Measurements from ENCODE around the gene ZMYND19.
A peak's percentile ranks its signal among the peaks of the same experiment; 100 is the strongest.

ZMYND19 gene

GRCh38 chr9:137607141-137607857, 17.0 kb upstream of the ZMYND19 start:
- TF ChIP-seq LEF1 (IDR thresholded peaks at IDR 0.05; ENCODE audit: borderline replicate concordance) (no peak), ZNF384 (IDR thresholded peaks at IDR 0.05) (no peak), FOXK2 (IDR thresholded peaks at IDR 0.05) (no peak), ARNT (IDR thresholded peaks at IDR 0.05) (no peak), FOXM1 (IDR thresholded peaks at IDR 0.05; ENCODE audit: borderline replicate concordance) (no peak), BHLHE40 (IDR thresholded peaks at IDR 0.05; ENCODE audit: borderline replicate concordance) (no peak), CTBP1 (IDR thresholded peaks at IDR 0.05; ENCODE audit: borderline replicate concordance) (no peak), L3MBTL2 (conservative IDR thresholded peaks at IDR 0.05) (no peak), NFRKB (IDR thresholded peaks at IDR 0.05) (no peak)
- no peak for DNase-seq (ENCODE audit: extremely low spot score)
- ChIA-PET POLR2A (interaction anchor here (2.3 kb wide), 1 partner anchor 12 kb away, joined by 9 read pairs; the partner anchor contains the start of gene EHMT1), CTCF (interaction anchor here (1.3 kb wide), 1 partner anchor 16 kb away, joined by 3 read pairs; no protein-coding TSS in a partner anchor)

- CTCF ChIA-PET: interaction anchor here (1.3 kb wide), 1 partner anchor 15 kb away, joined by 3 read pairs; no protein-coding TSS in a partner anchor
- POLR2A ChIA-PET: interaction anchor here (2.3 kb wide), 1 partner anchor 12 kb away, joined by 9 read pairs; the partner anchor contains the start of gene EHMT1
- no peak for DNase-seq (ENCODE audit: extremely low spot score)
- no peak for TF ChIP-seq NFRKB (IDR thresholded peaks at IDR 0.05)
- TF ChIP-seq HDGF (IDR thresholded peaks at IDR 0.05; ENCODE audit: borderline replicate concordance): no peak
- TF ChIP-seq FOXA1 (IDR thresholded peaks at IDR 0.05): no peak
- TF ChIP-seq SP1 (IDR thresholded peaks at IDR 0.05): no peak
- no peak for TF ChIP-seq SUZ12 (IDR thresholded peaks at IDR 0.05)
- no peak for TF ChIP-seq ZNF384 (IDR thresholded peaks at IDR 0.05)
- no peak for TF ChIP-seq LEF1 (IDR thresholded peaks at IDR 0.05; ENCODE audit: borderline replicate concordance)
- no peak for TF ChIP-seq FOXM1 (IDR thresholded peaks at IDR 0.05; ENCODE audit: borderline replicate concordance)
- TF ChIP-seq ARNT (IDR thresholded peaks at IDR 0.05): no peak
- no peak for TF ChIP-seq TARDBP (IDR thresholded peaks at IDR 0.05)
- TF ChIP-seq L3MBTL2 (conservative IDR thresholded peaks at IDR 0.05): no peak
- TF ChIP-seq, protein P1, sequence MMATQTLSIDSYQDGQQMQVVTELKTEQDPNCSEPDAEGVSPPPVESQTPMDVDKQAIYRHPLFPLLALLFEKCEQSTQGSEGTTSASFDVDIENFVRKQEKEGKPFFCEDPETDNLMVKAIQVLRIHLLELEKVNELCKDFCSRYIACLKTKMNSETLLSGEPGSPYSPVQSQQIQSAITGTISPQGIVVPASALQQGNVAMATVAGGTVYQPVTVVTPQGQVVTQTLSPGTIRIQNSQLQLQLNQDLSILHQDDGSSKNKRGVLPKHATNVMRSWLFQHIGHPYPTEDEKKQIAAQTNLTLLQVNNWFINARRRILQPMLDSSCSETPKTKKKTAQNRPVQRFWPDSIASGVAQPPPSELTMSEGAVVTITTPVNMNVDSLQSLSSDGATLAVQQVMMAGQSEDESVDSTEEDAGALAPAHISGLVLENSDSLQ (IDR thresholded peaks at IDR 0.05): no peak
- TF ChIP-seq CTBP1 (IDR thresholded peaks at IDR 0.05; ENCODE audit: borderline replicate concordance): no peak
- no peak for TF ChIP-seq BHLHE40 (IDR thresholded peaks at IDR 0.05; ENCODE audit: borderline replicate concordance)
- no peak for TF ChIP-seq FOXK2 (IDR thresholded peaks at IDR 0.05)
Observed at GRCh38 chr9:137606734-137607138, 16.4 kb upstream of the ZMYND19 start.

- POLR2A ChIA-PET: interaction anchor here (1.0 kb wide), 1 partner anchor 13 kb away, joined by 3 read pairs; the partner anchor contains the start of gene EHMT1
Observed at GRCh38 chr9:137606005-137606621, 15.8 kb upstream of the ZMYND19 start.

GRCh38 chr9:137605121-137606004, 15.1 kb upstream of the ZMYND19 start, which contains the start of gene ARRDC1:
TSS of gene ARRDC1 (plus strand) at chr9:137605686. CDS start at chr9:137605718, 32 bp downstream.
- TF ChIP-seq TARDBP (IDR thresholded peaks at IDR 0.05) (no peak), ARNT (IDR thresholded peaks at IDR 0.05) (no peak), HDGF (IDR thresholded peaks at IDR 0.05; ENCODE audit: borderline replicate concordance) (no peak), ELF4 (IDR thresholded peaks at IDR 0.05) (no peak), BHLHE40 (IDR thresholded peaks at IDR 0.05; ENCODE audit: borderline replicate concordance) (no peak), LEF1 (IDR thresholded peaks at IDR 0.05; ENCODE audit: borderline replicate concordance) (no peak), CTBP1 (IDR thresholded peaks at IDR 0.05; ENCODE audit: borderline replicate concordance) (no peak), NFRKB (IDR thresholded peaks at IDR 0.05) (no peak), FOXM1 (IDR thresholded peaks at IDR 0.05; ENCODE audit: borderline replicate concordance) (no peak)
- TF ChIP-seq, protein P1 (IDR thresholded peaks at IDR 0.05): no peak
- DNase-seq (ENCODE audit: extremely low spot score): peak; percentile 98
- ChIA-PET POLR2A (interaction anchor here (0.6 to 1.0 kb wide), 5 partner anchors 13 to 27 kb away, joined by 3 to 6 read pairs (median 3); partner anchors contain the start of genes DPH7, EHMT1 and ZMYND19), CTCF (no interaction called here)

More at GRCh38 chr9:137606005-137606621, 15.8 kb upstream of the ZMYND19 start:
- CTCF ChIA-PET: no interaction called here
- no peak for DNase-seq (ENCODE audit: extremely low spot score)
- TF ChIP-seq BHLHE40 (IDR thresholded peaks at IDR 0.05; ENCODE audit: borderline replicate concordance) (no peak), NFRKB (IDR thresholded peaks at IDR 0.05) (no peak), HDGF (IDR thresholded peaks at IDR 0.05; ENCODE audit: borderline replicate concordance) (no peak), TARDBP (IDR thresholded peaks at IDR 0.05) (no peak), FOXK2 (IDR thresholded peaks at IDR 0.05) (no peak), LEF1 (IDR thresholded peaks at IDR 0.05; ENCODE audit: borderline replicate concordance) (no peak), SUZ12 (IDR thresholded peaks at IDR 0.05) (no peak), ARNT (IDR thresholded peaks at IDR 0.05) (no peak), ELF4 (IDR thresholded peaks at IDR 0.05) (no peak), SP1 (IDR thresholded peaks at IDR 0.05) (no peak), CTBP1 (IDR thresholded peaks at IDR 0.05; ENCODE audit: borderline replicate concordance) (no peak), FOXM1 (IDR thresholded peaks at IDR 0.05; ENCODE audit: borderline replicate concordance) (no peak), ZNF384 (IDR thresholded peaks at IDR 0.05) (no peak), FOXA1 (IDR thresholded peaks at IDR 0.05) (no peak), L3MBTL2 (conservative IDR thresholded peaks at IDR 0.05) (no peak)
- TF ChIP-seq, protein P1 (IDR thresholded peaks at IDR 0.05): no peak

All from HEK293T (cell line).